H1 (cell line): ENCODE measurements around the gene ANKRD60. TPM values are rescaled to one million over a fixed set of nuclear protein-coding genes. Genes with fewer than 3 reads are reported as not detected.
A peak's percentile ranks its signal among the peaks of the same experiment; 100 is the strongest.

Experiments used
- CTCF ChIA-PET: fragments of 300-600 bp; sonication (Branson Sonifier 250); formaldehyde crosslinking; loops from one replicate; lab custom pipeline; 2021; ENCODE audit not compliant: partially characterized antibody; lab: Charles Lee
- POLR2A ChIA-PET: fragments of 300-600 bp; sonication (Branson Sonifier 250); formaldehyde crosslinking; loops from one replicate; lab custom pipeline; 2021; ENCODE audit warnings: inconsistent platforms; ENCODE audit not compliant: partially characterized antibody; lab: Charles Lee
- DNase-seq, 2 experiments: peaks; one replicate each; pipeline versions ENCODE4 v3.0.0 to v3.0.0-alpha.2; 2010 to 2022; ENCODE audit warnings: low spot score in 2 of 2, low read depth in 1 of 2, mixed read lengths in 1 of 2
- FAIRE-seq: peaks from 2 replicates; lab custom pipeline; 2011; peaks lifted over from hg19 to GRCh38; lab: Jason Lieb, UNC
- H2AFZ ChIP-seq: 2 replicates; pipeline ENCODE4 v1.8.1; 2012; ENCODE audit warnings: low read length, inconsistent platforms
- H2AK5ac ChIP-seq: 2 replicates; pipeline ENCODE4 v1.6.1; 2013; ENCODE audit warnings: low read depth, low read length
- H2BK120ac ChIP-seq: replicated peaks from 2 replicates; pipeline ENCODE3; 2013; ENCODE audit warnings: low read depth, low read length, inconsistent platforms
- H2BK12ac ChIP-seq: 2 replicates; pipeline ENCODE4 v1.6.1; 2013; ENCODE audit warnings: low read depth, low read length
- H2BK15ac ChIP-seq: 2 replicates; pipeline ENCODE4 v1.6.1; 2013; ENCODE audit warnings: low read length
- H2BK20ac ChIP-seq: 2 replicates; pipeline ENCODE4 v1.6.1; 2013; ENCODE audit warnings: low read length
- H2BK5ac ChIP-seq: 2 replicates; pipeline ENCODE4 v1.6.1; 2013; ENCODE audit warnings: low read depth, low read length
- H3K14ac ChIP-seq: 2 replicates; pipeline ENCODE4 v1.6.1; 2013; ENCODE audit warnings: inconsistent platforms; ENCODE audit not compliant: insufficient read length
- H3K18ac ChIP-seq: 2 replicates; pipeline ENCODE4 v1.6.1; 2013; ENCODE audit warnings: low read length; ENCODE audit errors: extremely low read depth
- H3K23ac ChIP-seq: 2 replicates; pipeline ENCODE4 v1.6.1; 2013; ENCODE audit warnings: inconsistent platforms; ENCODE audit not compliant: insufficient read length
- H3K23me2 ChIP-seq: 2 replicates; pipeline ENCODE4 v1.6.1; 2013; ENCODE audit warnings: low read depth, low read length
- H3K27ac ChIP-seq: 2 replicates; pipeline ENCODE4 v1.6.1; 2011; ENCODE audit warnings: low read depth, low read length, inconsistent platforms
- H3K27me3 ChIP-seq, 4 experiments: replicated peaks in 1 of 4; 1 replicate in 1 of 4; 2 replicates in 3 of 4; pipeline versions ENCODE4 v1.6.1 to v1.8.1; 2011 to 2013; ENCODE audit warnings: low read length in 3 of 4, mild to moderate bottlenecking in 3 of 4, inconsistent platforms in 2 of 4, mixed read lengths in 2 of 4, moderate library complexity in 1 of 4; ENCODE audit not compliant: control insufficient read depth in 3 of 4, insufficient read depth in 3 of 4; ENCODE audit errors: extremely low read depth in 1 of 4
- H3K36me3 ChIP-seq, 4 experiments: 2 replicates each; pipeline versions ENCODE4 v1.6.1 to v1.8.1; 2011 to 2013; ENCODE audit warnings: mild to moderate bottlenecking in 4 of 4, low read length in 3 of 4, moderate library complexity in 2 of 4, control low read depth in 1 of 4, inconsistent platforms in 1 of 4; ENCODE audit not compliant: insufficient read depth in 4 of 4, control insufficient read depth in 2 of 4
- H3K4ac ChIP-seq: replicated peaks from 2 replicates; pipeline ENCODE3; 2013; ENCODE audit warnings: low read length, low read depth, mixed read lengths, inconsistent platforms; ENCODE audit not compliant: insufficient read length
- H3K4me1 ChIP-seq, 4 experiments: replicated peaks in 1 of 4; 1 replicate in 1 of 4; 2 replicates in 3 of 4; pipeline versions ENCODE4 v1.6.1 to v1.8.1; 2011 to 2013; ENCODE audit warnings: low read length in 3 of 4, inconsistent platforms in 2 of 4, mixed read lengths in 1 of 4; ENCODE audit not compliant: insufficient read depth in 4 of 4, control insufficient read depth in 3 of 4
- H3K4me2 ChIP-seq, 2 experiments: 2 replicates each; pipeline versions ENCODE4 v1.6.1 to v1.8.1; 2011 to 2013; ENCODE audit warnings: low read depth in 2 of 2, low read length in 2 of 2, control low read depth in 1 of 2, inconsistent platforms in 1 of 2, mild to moderate bottlenecking in 1 of 2; ENCODE audit not compliant: insufficient read depth in 1 of 2
- H3K4me3 ChIP-seq, 4 experiments: fragments of 200-600, 300-600 bp in 1 of 4; sonication (generic), shearing (Covaris generic), sonication (Bioruptor Twin) in 1 of 4; 2 replicates each; pipeline versions ENCODE4 v1.5.1 to v1.8.1; 2011 to 2016; ENCODE audit warnings: low read length in 4 of 4, low read depth in 3 of 4, control low read depth in 2 of 4, inconsistent platforms in 2 of 4, mild to moderate bottlenecking in 2 of 4, mixed read lengths in 1 of 4, moderate library complexity in 1 of 4; ENCODE audit not compliant: insufficient read depth in 2 of 4; ENCODE audit errors: extremely low read depth in 1 of 4
- H3K56ac ChIP-seq: replicated peaks from 2 replicates; pipeline ENCODE3; 2013; ENCODE audit warnings: low read depth, mild to moderate bottlenecking, mixed read lengths, low read length, inconsistent platforms; ENCODE audit not compliant: insufficient read length
- H3K79me1 ChIP-seq: 2 replicates; pipeline ENCODE4 v1.6.1; 2013; ENCODE audit warnings: low read depth, low read length, control low read depth
- H3K79me2 ChIP-seq, 2 experiments: 2 replicates each; pipeline versions ENCODE4 v1.6.1 to v1.8.1; 2012 to 2013; ENCODE audit warnings: low read length in 2 of 2, mild to moderate bottlenecking in 2 of 2, inconsistent platforms in 1 of 2; ENCODE audit not compliant: insufficient read depth in 2 of 2, control insufficient read depth in 1 of 2
- H3K9ac ChIP-seq, 4 experiments: replicated peaks in 1 of 4; 1 replicate in 1 of 4; 2 replicates in 3 of 4; pipeline versions ENCODE4 v1.6.1 to v1.8.1; 2011 to 2013; ENCODE audit warnings: low read depth in 3 of 4, low read length in 3 of 4, control low read depth in 2 of 4, mild to moderate bottlenecking in 2 of 4, moderate library complexity in 2 of 4, inconsistent platforms in 1 of 4; ENCODE audit errors: extremely low read depth in 1 of 4
- H3K9me3 ChIP-seq, 2 experiments: 2 replicates each; pipeline versions ENCODE4 v1.6.1 to v1.8.1; 2012 to 2013; ENCODE audit warnings: mild to moderate bottlenecking in 2 of 2, moderate library complexity in 2 of 2, control low read depth in 1 of 2, inconsistent platforms in 1 of 2, low read depth in 1 of 2, low read length in 1 of 2, mixed read lengths in 1 of 2; ENCODE audit not compliant: insufficient read depth in 2 of 2
- H4K20me1 ChIP-seq, 2 experiments: replicated peaks in 1 of 2; 2 replicates each; pipeline versions ENCODE3 to v1.8.1; 2011 to 2013; ENCODE audit warnings: inconsistent platforms in 2 of 2, low read length in 2 of 2, mild to moderate bottlenecking in 1 of 2; ENCODE audit not compliant: insufficient read depth in 2 of 2, control insufficient read depth in 1 of 2
- H4K5ac ChIP-seq: 2 replicates; pipeline ENCODE4 v1.6.1; 2013; ENCODE audit warnings: low read length, low read depth, mixed read lengths, inconsistent platforms; ENCODE audit not compliant: insufficient read length
- H4K8ac ChIP-seq: 2 replicates; pipeline ENCODE4 v1.8.0; 2013; ENCODE audit warnings: mild to moderate bottlenecking, moderate library complexity, low read length, inconsistent platforms; ENCODE audit not compliant: insufficient read depth; ENCODE audit errors: extremely low read depth
- H4K91ac ChIP-seq: replicated peaks from 2 replicates; pipeline ENCODE3; 2013; ENCODE audit warnings: low read length, mixed read lengths, inconsistent platforms; ENCODE audit not compliant: insufficient read length
- ASH2L ChIP-seq: fragments of 200-600, 300-600 bp; sonication (generic); IDR thresholded peaks from one replicate; pipeline ENCODE4 v1.7.1; 2017; ENCODE audit warnings: low read length
- CHD1 ChIP-seq: IDR thresholded peaks from 2 replicates; pipeline ENCODE4 v1.6.1; 2012; ENCODE audit warnings: low read depth, low read length, improper control_type of control experiment
- POLR2A ChIP-seq, 2 experiments: IDR thresholded peaks; 1 replicate in 1 of 2; 2 replicates in 1 of 2; pipeline ENCODE4 v1.6.1; 2011; ENCODE audit warnings: low read depth in 2 of 2, low read length in 2 of 2, mild to moderate bottlenecking in 2 of 2; ENCODE audit errors: control extremely low read depth in 1 of 2
- RXRA ChIP-seq: IDR thresholded peaks from 2 replicates; pipeline ENCODE4 v1.6.1; 2011; ENCODE audit warnings: low read depth, mild to moderate bottlenecking, low read length, moderate library complexity; ENCODE audit not compliant: insufficient read depth
- TEAD4 ChIP-seq: IDR thresholded peaks from 2 replicates; pipeline ENCODE4 v1.6.1; 2012; ENCODE audit warnings: low read depth, low read length, inconsistent platforms, mixed read lengths
- WGBS, 2 experiments: shearing (Covaris generic) in 1 of 2; methylation state at CpG; one replicate each; pipeline versions ENCODE4 v1.1.6 to v1.1.7; 2013 to 2015; ENCODE audit warnings: low lambda C conversion rate in 2 of 2, mixed read lengths in 2 of 2, inconsistent platforms in 1 of 2, low coverage in 1 of 2, missing lambda C conversion rate in 1 of 2; ENCODE audit not compliant: insufficient replicate concordance in 2 of 2, insufficient coverage in 1 of 2, insufficient read length in 1 of 2; ENCODE audit errors: extremely low coverage in 1 of 2, missing lambda C conversion rate in 1 of 2; 5-methylcytosine and 5-hydroxymethylcytosine counted together
- polyA plus RNA-seq, 7 experiments: library from polyadenylated mRNA; depleted of rRNA in 3 of 7; stranded (reverse) in 5 of 7; unstranded in 2 of 7; fragments of >200 nt in 5 of 7; fragments of 200-250 nt in 2 of 7; gene quantifications; 1 replicate in 5 of 7; 2 replicates in 1 of 7; 4 replicates in 1 of 7; pipeline versions ENCODE4 v1.2.1 to v1.2.3, GENCODE V29; 2011 to 2013; ENCODE audit warnings: missing spikeins in 2 of 7, mixed read lengths in 2 of 7
- total RNA-seq: library from RNA; stranded (reverse); fragmentation: NEBNext Ultra II Directional; extraction: Animal tissue kit (Norgen Biotek cat#: 25700); gene quantifications from 2 replicates; pipeline ENCODE4 v1.2.1, GENCODE V29; 2021

Gene ANKRD60
- total and polyA plus RNA-seq, 2 of the 8 experiments (the other 6 are each of a cell fraction or from before 2014, with no cell fraction given), result not detected

DNA sequence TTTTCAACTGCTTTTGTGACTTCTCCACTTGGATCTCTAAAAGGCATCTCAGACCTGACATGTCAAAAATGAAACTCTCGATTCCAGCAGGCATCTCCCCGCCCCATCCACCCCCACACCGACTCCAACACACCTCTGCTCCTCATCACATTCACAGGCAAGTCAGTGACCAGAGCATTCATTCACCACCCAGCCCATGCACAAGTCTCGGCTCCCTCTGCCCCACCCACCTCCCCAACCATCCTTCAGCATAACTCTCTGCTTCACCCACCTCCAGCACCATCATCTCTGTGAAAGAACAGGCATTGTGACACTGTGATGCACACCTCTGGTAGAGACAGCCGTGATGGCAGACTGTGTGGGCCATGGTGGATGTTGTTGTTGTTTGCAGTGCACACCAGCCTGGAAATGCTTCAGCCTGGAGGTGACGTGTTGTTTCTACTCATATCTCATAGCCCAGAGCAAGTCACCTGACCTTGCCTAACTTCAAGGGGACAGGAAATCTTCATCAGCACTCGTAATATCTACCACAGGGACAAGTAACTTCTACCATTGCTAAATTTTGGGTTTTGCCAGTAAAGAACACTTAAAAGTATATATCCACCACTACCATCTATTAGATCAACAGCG lies 56.5 kb downstream of the ANKRD60 start:
- Histone ChIP-seq H3K9me3 (no peaks in the 10 kb centered on the region), H2AFZ (no peak overlapping the region), H3K18ac (no peak overlapping the region), H3K23ac (no peak overlapping the region), H3K4me3 (no peak overlapping the region), H4K5ac (no peak overlapping the region), H3K79me2 (no peaks in the 10 kb centered on the region), H2BK5ac (0 out of 2 replicates have a peak overlapping the region, but pooled peaks have one; percentile 9), H3K4me2 (no peak overlapping the region), H3K23me2 (no peaks in the 10 kb centered on the region), H2BK12ac (no peak overlapping the region), H3K79me1 (no peaks in the 10 kb centered on the region), H2BK120ac (no peak overlapping the region), H3K4ac (no peak overlapping the region), H4K20me1 (no peaks in the 10 kb centered on the region), H2AK5ac (no peak overlapping the region), H3K14ac (no peak overlapping the region), H3K4me1 (peaks cover 0 to 8% (median under 1%) of the 10 kb centered on the region in 4 experiments; a peak in 1 of 7 replicates), H4K8ac (no peak overlapping the region), H2BK15ac (peak overlapping the region; percentile 46; the same call in 1 of the 2 replicates), H3K56ac (no peak overlapping the region), H2BK20ac (no peak overlapping the region), H4K91ac (no peak overlapping the region), H3K27me3 (no peaks in the 10 kb centered on the region), H3K27ac (no peak overlapping the region), H3K36me3 (no peaks in the 10 kb centered on the region), H3K9ac (no peak overlapping the region)
- ChIA-PET CTCF (interaction anchor here (0.6 to 2.4 kb wide), 3 partner anchors 8 to 144 kb away, joined by 3 to 8 read pairs (median 7); no protein-coding TSS in a partner anchor), POLR2A (no interaction called here)
- TF ChIP-seq TEAD4 (no peak), ASH2L (no peak), POLR2A (IDR thresholded peaks at IDR 0.05; ENCODE audit: control extremely low read depth in 1 of 2, low read depth in 2 of 2, low read length in 2 of 2) (no peak), CHD1 (no peak), RXRA (no peak)
- WGBS, 2 experiments, result 89% methylated on average over 8 of the region's 8 CpGs; no CpG with 5 or more reads in 1 of the 2 experiments
- DNase-seq, result no peak
- no peak for FAIRE-seq
